ENCODE results near the gene DHRSX. TPM values are rescaled to one million over a fixed set of nuclear protein-coding genes. Genes with fewer than 3 reads are reported as not detected.

The DHRSX gene
- total and polyA plus RNA-seq, 2 experiments from 2014 or later: 15.2 to 30.2 TPM

- TF ChIP-seq EZH2 (IDR thresholded peaks at IDR 0.05; ENCODE audit: insufficient read depth, poor library complexity, severe bottlenecking) (no peak), EZH2phosphoT487 (IDR thresholded peaks at IDR 0.05; ENCODE audit: insufficient read depth, low read depth) (no peak)
- Histone ChIP-seq H3K27ac (no peak overlapping the region), H3K4me1 (ENCODE audit: insufficient read depth) (no peaks in the 10 kb centered on the region), H3F3A (ENCODE audit: insufficient read depth) (no peaks in the 10 kb centered on the region), H3K36me3 (ENCODE audit: low read depth) (no peaks in the 10 kb centered on the region), H3K4me3 (no peak overlapping the region), H3K9me2 (ENCODE audit: insufficient read depth) (no peaks in the 10 kb centered on the region), H3K9me3 (ENCODE audit: low read depth) (no peaks in the 10 kb centered on the region), H3K79me2 (ENCODE audit: insufficient read depth) (no peaks in the 10 kb centered on the region), H4K20me1 (ENCODE audit: insufficient read depth) (no peaks in the 10 kb centered on the region), H3K4me2 (ENCODE audit: unreplicated experiment) (no peak overlapping the region), H3K27me3 (replicated peaks; ENCODE audit: insufficient read depth) (no peaks in the 10 kb centered on the region), H3K9ac (no peak overlapping the region), H2AFZ (no peak overlapping the region)
- no peak for DNase-seq
- 90 to 92% methylated on average over 11 of the region's 15 CpGs for WGBS, 2 experiments (ENCODE audit: low coverage in 1 of 2, low lambda C conversion rate in 2 of 2, missing lambda C conversion rate in 2 of 2)
- in situ Hi-C loops (cut with MboI): no loop called here
These were observed 313.2 kb downstream of the DHRSX start for GRCh38 chrX:2187352-2188115.

GRCh38 chrX:2185341-2186082 is 315.3 kb downstream of the DHRSX start:
- Histone ChIP-seq H3K27ac (no peak overlapping the region), H3F3A (ENCODE audit: insufficient read depth) (no peaks in the 10 kb centered on the region), H3K4me2 (ENCODE audit: unreplicated experiment) (no peak overlapping the region), H3K4me3 (no peak overlapping the region), H4K20me1 (ENCODE audit: insufficient read depth) (no peaks in the 10 kb centered on the region), H2AFZ (no peak overlapping the region), H3K9ac (no peak overlapping the region), H3K4me1 (ENCODE audit: insufficient read depth) (no peaks in the 10 kb centered on the region), H3K36me3 (ENCODE audit: low read depth) (no peaks in the 10 kb centered on the region), H3K9me3 (ENCODE audit: low read depth) (no peaks in the 10 kb centered on the region), H3K9me2 (ENCODE audit: insufficient read depth) (no peaks in the 10 kb centered on the region), H3K79me2 (ENCODE audit: insufficient read depth) (no peaks in the 10 kb centered on the region), H3K27me3 (replicated peaks; ENCODE audit: insufficient read depth) (no peaks in the 10 kb centered on the region)
- no peak for DNase-seq
- TF ChIP-seq EZH2phosphoT487 (IDR thresholded peaks at IDR 0.05; ENCODE audit: insufficient read depth, low read depth) (no peak), EZH2 (IDR thresholded peaks at IDR 0.05; ENCODE audit: insufficient read depth, poor library complexity, severe bottlenecking) (no peak)
- 95 to 97% methylated on average over 22 to 25 of the region's 25 CpGs for WGBS, 2 experiments (ENCODE audit: low coverage in 1 of 2, low lambda C conversion rate in 2 of 2, missing lambda C conversion rate in 2 of 2)
- in situ Hi-C loops (cut with MboI): no loop called here

GRCh38 chrX:2184089-2184488 is 316.7 kb downstream of the DHRSX start:
- Histone ChIP-seq H3K36me3 (ENCODE audit: low read depth) (no peaks in the 10 kb centered on the region), H4K20me1 (ENCODE audit: insufficient read depth) (no peaks in the 10 kb centered on the region), H3K4me3 (no peak overlapping the region), H3K4me1 (ENCODE audit: insufficient read depth) (no peaks in the 10 kb centered on the region), H3F3A (ENCODE audit: insufficient read depth) (no peaks in the 10 kb centered on the region), H3K4me2 (ENCODE audit: unreplicated experiment) (no peak overlapping the region), H3K27ac (no peak overlapping the region), H3K27me3 (replicated peaks; ENCODE audit: insufficient read depth) (no peaks in the 10 kb centered on the region), H3K9ac (no peak overlapping the region), H2AFZ (no peak overlapping the region), H3K79me2 (ENCODE audit: insufficient read depth) (no peaks in the 10 kb centered on the region), H3K9me2 (ENCODE audit: insufficient read depth) (no peaks in the 10 kb centered on the region), H3K9me3 (ENCODE audit: low read depth) (no peaks in the 10 kb centered on the region)
- no peak for TF ChIP-seq EZH2 (IDR thresholded peaks at IDR 0.05; ENCODE audit: insufficient read depth, poor library complexity, severe bottlenecking)
- TF ChIP-seq EZH2phosphoT487 (IDR thresholded peaks at IDR 0.05; ENCODE audit: insufficient read depth, low read depth): no peak
- WGBS, 2 experiments (ENCODE audit: low coverage in 1 of 2, low lambda C conversion rate in 2 of 2, missing lambda C conversion rate in 2 of 2): 65 to 81% methylated on average over 1 of the region's 1 CpG
- no peak for DNase-seq
- in situ Hi-C loops (cut with MboI): no loop called here

GRCh38 chrX:2183193-2183725 is 317.5 kb downstream of the DHRSX start:
- no peaks in the 10 kb centered on the region for H3K27me3 ChIP-seq (replicated peaks; ENCODE audit: insufficient read depth)
- no peak for DNase-seq
- H4K20me1 ChIP-seq (ENCODE audit: insufficient read depth): no peaks in the 10 kb centered on the region
- H3K9me2 ChIP-seq (ENCODE audit: insufficient read depth): no peaks in the 10 kb centered on the region
- no peak overlapping the region for H3K27ac ChIP-seq
- H3K9me3 ChIP-seq (ENCODE audit: low read depth): no peaks in the 10 kb centered on the region
- H3K9ac ChIP-seq: no peak overlapping the region
- no peak overlapping the region for H2AFZ ChIP-seq
- no peak overlapping the region for H3K4me2 ChIP-seq (ENCODE audit: unreplicated experiment)
- TF ChIP-seq EZH2phosphoT487 (IDR thresholded peaks at IDR 0.05; ENCODE audit: insufficient read depth, low read depth): no peak
- no peak for TF ChIP-seq EZH2 (IDR thresholded peaks at IDR 0.05; ENCODE audit: insufficient read depth, poor library complexity, severe bottlenecking)
- 80 to 81% methylated on average over 14 of the region's 14 CpGs for WGBS, 2 experiments (ENCODE audit: low coverage in 1 of 2, low lambda C conversion rate in 2 of 2, missing lambda C conversion rate in 2 of 2)
- H3F3A ChIP-seq (ENCODE audit: insufficient read depth): no peaks in the 10 kb centered on the region
- H3K4me1 ChIP-seq (ENCODE audit: insufficient read depth): no peaks in the 10 kb centered on the region
- no peaks in the 10 kb centered on the region for H3K36me3 ChIP-seq (ENCODE audit: low read depth)
- no peak overlapping the region for H3K4me3 ChIP-seq
- in situ Hi-C loops (cut with MboI): no loop called here
- no peaks in the 10 kb centered on the region for H3K79me2 ChIP-seq (ENCODE audit: insufficient read depth)

Data from GM23248 (cell line).